ENCODE measurements around the gene DOCK8. TPM values are rescaled to one million over a fixed set of nuclear protein-coding genes. Genes with fewer than 3 reads are reported as not detected.
A peak's percentile ranks its signal among the peaks of the same experiment; 100 is the strongest.

Gene DOCK8
- total RNA-seq, 1 experiment from 2014 or later: 0.15 TPM

GRCh38 chr9:459491-460444 lies 245.1 kb downstream of the DOCK8 start:
- no peak for DNase-seq (ENCODE audit: low spot score)

DNA sequence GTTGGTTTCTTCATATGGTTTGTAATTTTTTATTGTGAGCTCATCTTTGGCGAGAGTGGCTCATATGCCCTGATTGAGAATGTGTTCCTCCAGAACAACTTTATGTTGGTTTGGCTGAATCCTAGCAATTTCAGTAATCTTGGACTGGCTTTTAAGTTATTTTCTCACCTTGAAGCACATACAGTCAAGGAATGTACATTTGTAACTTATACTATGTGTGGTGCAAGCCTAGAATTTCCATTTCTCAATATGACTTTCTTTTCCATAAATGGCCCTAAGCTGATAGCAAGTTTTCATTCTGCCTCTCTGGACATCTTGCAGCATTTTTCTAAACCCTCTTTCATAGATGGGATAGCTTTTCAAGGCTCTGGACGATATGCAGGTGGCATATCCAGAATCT lies 247.5 kb downstream of the DOCK8 start:
- DNase-seq (ENCODE audit: low spot score): no peak

- no peak for DNase-seq (ENCODE audit: low spot score)
Observed at GRCh38 chr9:462606-463005, 247.9 kb downstream of the DOCK8 start.

DNA sequence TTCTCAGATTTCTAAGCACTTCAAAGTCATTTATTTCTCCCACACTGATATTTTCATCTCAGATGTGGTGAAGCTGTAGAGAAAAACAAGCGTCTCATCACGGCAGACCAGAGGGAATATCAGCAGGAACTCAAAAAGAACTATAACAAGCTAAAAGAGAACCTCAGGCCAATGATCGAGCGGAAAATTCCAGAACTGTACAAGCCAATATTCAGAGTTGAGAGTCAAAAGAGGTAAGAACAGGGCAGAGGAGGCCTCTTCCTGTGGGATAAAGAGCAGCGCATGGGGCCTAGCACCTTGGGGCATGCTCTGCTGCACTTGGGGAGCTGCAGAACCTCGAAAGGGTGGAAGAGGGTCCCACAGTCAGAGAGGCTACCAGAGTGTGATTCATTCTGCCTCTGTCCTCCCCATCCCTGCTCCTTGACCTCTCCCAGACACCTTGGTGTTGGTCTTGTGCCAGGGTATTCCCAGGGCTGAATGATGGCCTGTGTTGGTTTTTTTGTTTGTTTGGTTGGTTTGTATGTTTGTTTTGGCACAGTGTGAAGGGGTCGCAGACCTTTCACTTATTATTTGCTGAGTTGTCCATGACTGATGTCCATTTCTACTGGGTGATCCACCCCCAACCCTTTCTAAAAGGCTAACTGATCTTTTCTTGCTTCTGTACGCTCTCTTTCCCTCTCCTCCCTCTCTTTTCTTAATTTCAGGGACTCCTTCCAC lies 248.9 kb downstream of the DOCK8 start:
- DNase-seq (ENCODE audit: low spot score): no peak

- no peak for DNase-seq (ENCODE audit: low spot score)
Observed at GRCh38 chr9:466747-467146, 252.1 kb downstream of the DOCK8 start.

DNA sequence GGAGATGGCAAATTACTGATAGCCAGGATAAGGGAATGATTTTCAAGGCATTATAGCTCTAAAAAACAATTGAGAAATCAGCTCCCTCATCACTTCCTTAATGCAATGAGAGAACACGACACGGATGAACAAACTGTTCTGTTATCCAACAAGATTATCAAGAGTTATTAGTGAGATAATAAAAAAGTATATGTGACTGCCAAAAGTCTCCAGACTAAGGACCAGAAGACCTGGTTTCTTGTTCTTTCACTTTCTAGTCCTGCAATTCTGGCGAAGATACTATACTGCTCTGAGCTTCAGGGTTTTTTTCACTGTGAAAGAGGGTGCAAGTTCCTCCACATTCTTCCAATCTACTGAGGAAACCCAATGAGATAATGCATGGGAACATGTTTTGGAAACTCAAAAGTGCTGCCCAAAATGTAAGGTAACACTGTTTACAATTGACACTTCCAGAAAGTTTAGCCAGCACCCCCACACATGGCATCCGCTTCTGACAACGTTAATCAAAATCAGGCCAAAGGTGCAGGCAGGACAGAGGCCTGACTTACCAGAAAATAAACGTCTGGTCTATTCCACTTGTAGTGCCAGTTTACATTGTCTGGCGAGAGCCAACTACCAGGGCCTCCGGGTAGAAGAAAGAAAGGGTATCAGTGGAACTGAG lies 254.2 kb downstream of the DOCK8 start:
- DNase-seq (ENCODE audit: low spot score): no peak

- DNase-seq (ENCODE audit: low spot score): peak; percentile 65
Observed at GRCh38 chr9:469672-470551, 255.2 kb downstream of the DOCK8 start.

- no peak for DNase-seq (ENCODE audit: low spot score)
Observed at GRCh38 chr9:470552-471194, 256.0 kb downstream of the DOCK8 start.

DNA sequence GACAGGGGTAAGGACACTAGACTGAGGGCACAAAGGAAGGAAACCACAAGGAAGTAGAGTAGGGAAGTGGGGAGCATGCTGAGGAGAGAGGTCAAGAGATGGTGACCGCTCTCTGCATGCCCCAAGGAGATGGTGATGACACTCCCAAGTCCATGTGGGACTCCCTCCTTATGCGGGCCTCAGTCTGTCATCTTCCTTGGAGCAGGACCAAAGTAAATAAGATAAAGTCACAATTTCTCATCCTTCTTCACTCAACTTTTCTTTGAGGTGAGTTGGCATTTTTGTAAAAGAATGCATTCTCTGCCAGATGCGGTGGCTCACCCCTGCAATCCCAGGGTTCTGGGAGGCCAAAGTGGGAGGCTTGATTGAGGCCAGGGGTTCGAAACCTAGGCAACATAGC lies 256.7 kb downstream of the DOCK8 start:
- DNase-seq (ENCODE audit: low spot score): no peak

- no peak for DNase-seq (ENCODE audit: low spot score)
Observed at GRCh38 chr9:472479-473075, 257.9 kb downstream of the DOCK8 start.

GRCh38 chr9:477193-477592 lies 262.5 kb downstream of the DOCK8 start:
- DNase-seq (ENCODE audit: low spot score): no peak

- no peak for DNase-seq (ENCODE audit: low spot score)
Observed at GRCh38 chr9:479304-479970, 264.8 kb downstream of the DOCK8 start.

- no peak for DNase-seq (ENCODE audit: low spot score)
Observed at GRCh38 chr9:479971-480350, 265.3 kb downstream of the DOCK8 start.

DNA sequence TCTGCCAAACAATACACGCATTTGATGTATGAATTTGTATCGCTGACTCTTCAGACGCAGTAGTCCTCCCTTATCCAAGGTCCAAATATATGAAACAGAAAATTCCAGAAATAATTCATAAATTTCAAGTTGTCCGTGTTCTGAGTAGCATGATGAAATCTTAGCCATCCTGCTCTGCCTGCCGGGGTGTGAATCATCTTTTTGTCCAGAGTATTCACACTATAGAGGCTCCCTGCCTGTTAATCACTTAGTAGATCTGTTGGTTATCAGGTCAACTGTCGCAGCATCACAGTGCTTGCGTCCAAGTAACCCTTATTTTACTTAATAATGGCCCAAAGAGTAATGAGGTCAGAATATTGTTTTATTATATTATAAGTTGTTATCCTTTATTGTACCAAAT lies 268.1 kb downstream of the DOCK8 start:
- DNase-seq (ENCODE audit: low spot score): no peak

- DNase-seq (ENCODE audit: low spot score): no peak
Observed at GRCh38 chr9:486156-486555, 271.5 kb downstream of the DOCK8 start.

- DNase-seq (ENCODE audit: low spot score): no peak
Observed at GRCh38 chr9:487429-487828, 272.8 kb downstream of the DOCK8 start.

GRCh38 chr9:488448-488847 lies 273.8 kb downstream of the DOCK8 start:
- no peak for DNase-seq (ENCODE audit: low spot score)

- peak; percentile 17 for DNase-seq (ENCODE audit: low spot score)
Observed at GRCh38 chr9:489198-490197, 274.8 kb downstream of the DOCK8 start.

GRCh38 chr9:494764-495163 lies 280.1 kb downstream of the DOCK8 start:
- DNase-seq (ENCODE audit: low spot score): no peak
